ENCODE measurements around the gene NAT10.

NAT10 gene

DNA sequence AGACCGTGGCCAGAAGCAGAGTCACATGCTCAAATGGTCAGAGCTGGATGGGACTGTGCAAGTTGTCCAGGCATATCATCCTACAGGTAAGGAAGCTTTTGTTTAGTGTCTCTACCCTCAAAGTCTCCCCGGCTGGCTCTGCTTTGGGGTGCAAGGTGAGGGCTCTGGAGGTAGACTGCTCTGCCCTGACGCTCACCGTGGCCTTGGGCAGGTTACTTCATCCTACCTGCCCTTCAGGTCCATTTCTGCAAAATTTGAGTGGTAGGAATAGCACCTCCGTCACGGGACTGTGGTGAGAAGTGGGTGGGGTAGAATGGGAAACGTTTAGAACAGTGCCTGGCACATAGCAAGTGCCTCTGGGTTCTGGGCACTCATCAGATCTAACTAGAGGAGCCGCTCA lies 42.2 kb downstream of the NAT10 start:
- DNase-seq (ENCODE audit: low spot score) = no peak
- TF ChIP-seq, protein P1, sequence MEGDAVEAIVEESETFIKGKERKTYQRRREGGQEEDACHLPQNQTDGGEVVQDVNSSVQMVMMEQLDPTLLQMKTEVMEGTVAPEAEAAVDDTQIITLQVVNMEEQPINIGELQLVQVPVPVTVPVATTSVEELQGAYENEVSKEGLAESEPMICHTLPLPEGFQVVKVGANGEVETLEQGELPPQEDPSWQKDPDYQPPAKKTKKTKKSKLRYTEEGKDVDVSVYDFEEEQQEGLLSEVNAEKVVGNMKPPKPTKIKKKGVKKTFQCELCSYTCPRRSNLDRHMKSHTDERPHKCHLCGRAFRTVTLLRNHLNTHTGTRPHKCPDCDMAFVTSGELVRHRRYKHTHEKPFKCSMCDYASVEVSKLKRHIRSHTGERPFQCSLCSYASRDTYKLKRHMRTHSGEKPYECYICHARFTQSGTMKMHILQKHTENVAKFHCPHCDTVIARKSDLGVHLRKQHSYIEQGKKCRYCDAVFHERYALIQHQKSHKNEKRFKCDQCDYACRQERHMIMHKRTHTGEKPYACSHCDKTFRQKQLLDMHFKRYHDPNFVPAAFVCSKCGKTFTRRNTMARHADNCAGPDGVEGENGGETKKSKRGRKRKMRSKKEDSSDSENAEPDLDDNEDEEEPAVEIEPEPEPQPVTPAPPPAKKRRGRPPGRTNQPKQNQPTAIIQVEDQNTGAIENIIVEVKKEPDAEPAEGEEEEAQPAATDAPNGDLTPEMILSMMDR (IDR thresholded peaks at IDR 0.05; ENCODE audit: extremely low read depth, insufficient read depth, missing control alignments) = no peak
- in situ Hi-C loops (cut with MboI; ENCODE audit: low pct_unique_long_range_greater_than_20kb, low sequenced_read_pairs, unreplicated experiment) = no loop called here

DNA sequence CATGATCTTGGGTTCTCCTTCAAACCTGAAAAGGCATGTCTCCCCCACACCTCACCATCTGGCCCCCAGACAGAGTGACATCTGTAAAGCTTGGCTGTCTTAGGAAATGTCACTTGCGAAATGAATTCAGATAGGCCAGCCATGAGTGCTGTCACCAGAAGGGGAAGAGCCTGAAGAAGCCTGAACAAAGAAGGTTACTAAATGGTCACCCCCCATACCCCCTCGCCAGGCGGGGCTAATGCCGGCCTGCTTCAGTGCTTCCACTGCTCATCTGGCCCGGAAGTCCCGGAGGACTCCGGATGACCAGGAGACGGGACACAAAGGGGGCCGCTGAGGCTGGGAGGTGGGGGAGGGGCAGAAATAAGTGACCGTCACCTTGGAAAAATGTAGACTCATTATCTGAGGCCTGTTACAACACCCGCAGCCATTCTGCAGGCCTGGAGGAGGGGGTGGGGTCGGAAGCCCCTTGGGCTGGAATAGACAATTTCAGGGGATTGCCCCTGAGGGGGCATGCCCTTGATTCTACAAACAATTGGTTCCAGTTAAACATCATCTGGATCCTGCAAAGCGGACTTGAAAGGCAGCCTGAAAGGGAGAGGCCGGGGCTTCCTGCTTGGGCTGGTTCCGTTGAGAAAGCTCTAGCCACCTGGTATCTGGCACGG lies 43.2 kb downstream of the NAT10 start:
- DNase-seq (ENCODE audit: low spot score) = no peak
- TF ChIP-seq, protein P1 (IDR thresholded peaks at IDR 0.05; ENCODE audit: extremely low read depth, insufficient read depth, missing control alignments) = no peak
- in situ Hi-C loops (cut with MboI; ENCODE audit: low pct_unique_long_range_greater_than_20kb, low sequenced_read_pairs, unreplicated experiment) = no loop called here

DNA sequence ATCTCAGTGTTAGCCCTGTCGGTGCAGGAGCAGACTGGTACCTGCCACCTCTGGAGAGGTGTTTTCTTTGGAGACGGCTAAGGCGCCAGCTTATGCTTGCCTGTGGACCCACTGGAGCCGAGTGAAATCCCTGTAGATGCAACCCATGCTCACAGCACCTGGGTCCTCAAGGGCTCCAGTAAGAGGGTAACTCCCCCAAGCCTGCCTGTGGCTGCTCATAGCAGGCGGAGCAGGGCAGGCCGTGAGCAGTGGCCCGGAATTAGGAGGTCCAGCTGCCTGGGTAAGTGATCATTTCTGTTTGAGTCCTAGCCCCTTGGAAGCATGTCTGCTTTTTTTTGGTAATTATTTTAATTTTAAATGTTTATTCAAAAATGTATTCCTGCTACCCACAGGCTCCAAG lies 43.8 kb downstream of the NAT10 start:
- DNase-seq (ENCODE audit: low spot score) = no peak
- in situ Hi-C loops (cut with MboI; ENCODE audit: low pct_unique_long_range_greater_than_20kb, low sequenced_read_pairs, unreplicated experiment) = no loop called here
- TF ChIP-seq, protein P1 (IDR thresholded peaks at IDR 0.05; ENCODE audit: extremely low read depth, insufficient read depth, missing control alignments) = no peak

DNA sequence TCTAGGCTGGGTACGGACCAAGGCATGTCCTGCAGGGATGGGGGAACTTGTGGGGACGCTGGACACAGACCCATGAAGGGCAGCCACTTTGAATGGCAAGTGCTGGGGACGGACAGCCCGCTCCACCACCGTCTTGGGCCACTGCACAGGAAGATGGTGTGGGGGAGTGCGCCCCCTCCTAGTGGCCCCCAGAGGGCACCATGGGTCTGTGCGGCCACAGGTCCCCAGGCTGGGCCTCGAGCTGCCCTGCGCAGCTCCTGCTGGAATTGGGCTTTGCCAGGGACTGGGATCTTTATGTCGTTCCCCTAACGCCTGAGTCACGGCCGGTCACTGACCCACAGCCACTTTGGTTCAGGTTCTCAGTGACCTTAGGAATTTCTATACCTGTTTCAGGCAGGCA lies 44.4 kb downstream of the NAT10 start:
- no peak for DNase-seq (ENCODE audit: low spot score)
- TF ChIP-seq, protein P1 (IDR thresholded peaks at IDR 0.05; ENCODE audit: extremely low read depth, insufficient read depth, missing control alignments) = peak; percentile 43
- in situ Hi-C loops (cut with MboI; ENCODE audit: low pct_unique_long_range_greater_than_20kb, low sequenced_read_pairs, unreplicated experiment) = no loop called here

DNA sequence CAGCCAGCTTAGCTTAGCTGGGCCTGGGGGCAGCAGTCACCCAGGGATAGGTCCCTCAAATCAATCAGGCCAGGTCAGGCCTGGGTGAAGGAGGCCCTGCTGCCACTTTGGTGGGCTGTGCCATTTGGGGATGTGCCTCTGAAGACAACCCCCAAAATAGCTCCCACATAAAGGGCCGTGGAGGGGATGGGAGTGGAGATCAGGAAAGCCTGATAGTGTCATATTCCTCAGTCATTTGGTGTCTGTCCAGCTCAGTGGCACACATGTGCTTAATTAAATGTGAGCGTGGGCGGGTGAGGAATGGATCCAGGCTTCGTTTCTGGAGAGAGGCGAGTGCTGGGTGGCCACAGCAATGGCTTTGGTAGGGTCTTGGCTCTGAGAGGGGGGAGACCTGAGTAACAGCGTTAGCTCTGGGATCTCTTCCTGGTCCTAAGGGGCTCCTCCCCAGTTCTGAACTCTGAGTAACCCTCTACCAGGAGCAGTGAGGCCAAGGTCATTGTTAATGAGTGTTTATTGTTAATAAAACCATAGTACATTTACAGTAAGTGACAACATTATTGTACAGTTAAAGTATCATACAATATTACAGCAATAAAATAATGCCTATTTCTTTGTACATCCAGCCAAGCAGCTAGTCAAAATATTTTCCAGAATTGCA lies 45.2 kb downstream of the NAT10 start:
- DNase-seq (ENCODE audit: low spot score) = no peak
- in situ Hi-C loops (cut with MboI; ENCODE audit: low pct_unique_long_range_greater_than_20kb, low sequenced_read_pairs, unreplicated experiment) = no loop called here
- TF ChIP-seq, protein P1 (IDR thresholded peaks at IDR 0.05; ENCODE audit: extremely low read depth, insufficient read depth, missing control alignments) = no peak

DNA sequence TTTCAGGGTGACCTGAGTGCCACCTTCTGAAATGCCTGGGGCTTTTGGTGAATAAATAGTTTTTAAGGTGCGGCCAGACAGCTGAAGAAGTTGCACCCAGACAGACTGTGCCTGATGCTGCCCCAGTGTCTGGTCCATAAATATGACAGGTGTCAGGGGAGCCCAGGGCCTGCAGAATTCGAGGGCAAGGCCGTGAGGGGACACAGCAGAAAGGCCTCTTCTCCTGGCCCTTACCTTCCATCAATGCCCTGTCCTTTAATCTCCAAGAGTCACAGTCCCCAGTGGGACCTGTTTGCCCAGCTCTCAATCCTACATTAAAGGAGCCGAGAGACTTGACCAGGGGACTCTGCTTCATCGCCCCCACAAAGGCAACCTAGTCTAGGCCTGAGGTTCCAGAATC lies 45.7 kb downstream of the NAT10 start:
- in situ Hi-C loops (cut with MboI; ENCODE audit: low pct_unique_long_range_greater_than_20kb, low sequenced_read_pairs, unreplicated experiment) = no loop called here
- TF ChIP-seq, protein P1 (IDR thresholded peaks at IDR 0.05; ENCODE audit: extremely low read depth, insufficient read depth, missing control alignments) = no peak
- no peak for DNase-seq (ENCODE audit: low spot score)

All from GM13977 (cell line).